PC-3 (cell line): Measurements from ENCODE around the gene KDM3A. TPM values are rescaled to one million over a fixed set of nuclear protein-coding genes. Genes with fewer than 3 reads are reported as not detected.
A peak's percentile ranks its signal among the peaks of the same experiment; 100 is the strongest.

Source experiments
- ATAC-seq: fragments of 200-7000 bp; cut with Tn5 transposase; 2 replicates; pipeline ENCODE4 v1.9.1; 2020; ENCODE audit warnings: mild to moderate bottlenecking, moderate library complexity
- BruUV-seq: library from RNA; stranded (reverse); fragments of 400-500 nt; replicated peaks from 2 replicates; lab custom pipeline; 2021; lab: Mats Ljungman, UMichigan
- CTCF ChIA-PET: fragments of 300-600 bp; sonication (Branson Sonifier 250); formaldehyde crosslinking; loops from one replicate; lab custom pipeline; 2022; ENCODE audit warnings: antibody characterized with exemption; lab: Charles Lee
- POLR2A ChIA-PET: fragments of 300-600 bp; sonication (Branson Sonifier 250); formaldehyde crosslinking; loops from one replicate; lab custom pipeline; 2022; ENCODE audit warnings: antibody characterized with exemption; ENCODE audit not compliant: unreplicated experiment; lab: Charles Lee
- DNase-seq: peaks from one replicate; pipeline ENCODE4 v3.0.0-alpha.2; 2015
- H2AFZ ChIP-seq: fragments of 300-600 bp; sonication (generic); 2 replicates; pipeline ENCODE4 v1.6.0; 2016; ENCODE audit warnings: antibody characterized with exemption, low read length
- H3F3A ChIP-seq: fragments of 300-600 bp; sonication (generic); one replicate; pipeline ENCODE4 v1.6.0; 2017; ENCODE audit warnings: antibody characterized with exemption, low read length, control low read depth, mild to moderate bottlenecking; ENCODE audit not compliant: unreplicated experiment
- H3K27ac ChIP-seq: fragments of 300-600 bp; sonication (generic); 2 replicates; pipeline ENCODE4 v1.5.1; 2016; ENCODE audit warnings: mild to moderate bottlenecking, low read length
- H3K27me3 ChIP-seq: fragments of 300-600 bp; sonication (generic); 2 replicates; pipeline ENCODE4 v1.6.1; 2016; ENCODE audit warnings: low read length, mixed read lengths
- H3K36me3 ChIP-seq: fragments of 300-600 bp; sonication (generic); 2 replicates; pipeline ENCODE4 v1.6.1; 2016; ENCODE audit warnings: low read depth, mixed run types, low read length, mixed read lengths
- H3K4me1 ChIP-seq: fragments of 300-600 bp; sonication (generic); 2 replicates; pipeline ENCODE4 v1.5.1; 2016; ENCODE audit warnings: low read length; ENCODE audit not compliant: insufficient read depth
- H3K4me2 ChIP-seq: fragments of 300-600 bp; sonication (generic); 2 replicates; pipeline ENCODE4 v1.6.0; 2016; ENCODE audit warnings: low read length
- H3K4me3 ChIP-seq: fragments of 300-600 bp; sonication (generic); 2 replicates; pipeline ENCODE4 v1.5.1; 2016; ENCODE audit warnings: mild to moderate bottlenecking, low read length, mixed read lengths
- H3K79me2 ChIP-seq: fragments of 300-600 bp; sonication (generic); 2 replicates; pipeline ENCODE4 v1.6.1; 2017; ENCODE audit warnings: low read length, mixed read lengths
- H3K9ac ChIP-seq: fragments of 300-600 bp; sonication (generic); 2 replicates; pipeline ENCODE4 v1.6.0; 2016; ENCODE audit warnings: mild to moderate bottlenecking, low read length
- H3K9me2 ChIP-seq: fragments of 300-600 bp; sonication (generic); replicated peaks from 2 replicates; pipeline ENCODE4 v1.6.1; 2016; ENCODE audit warnings: mixed run types, low read length, mixed read lengths
- H3K9me3 ChIP-seq: fragments of 300-600 bp; sonication (generic); 2 replicates; pipeline ENCODE4 v1.6.1; 2016; ENCODE audit warnings: low read length, mixed read lengths
- H4K20me1 ChIP-seq: fragments of 300-600 bp; sonication (generic); 2 replicates; pipeline ENCODE4 v1.6.1; 2016; ENCODE audit warnings: low read length, mixed read lengths
- CTCF ChIP-seq: fragments of 300-600 bp; sonication (generic); conservative IDR thresholded peaks from 2 replicates; pipeline ENCODE4 v1.5.1; 2017; ENCODE audit warnings: antibody characterized with exemption, low read depth, mild to moderate bottlenecking, low read length
- EZH2 ChIP-seq: fragments of 300-600 bp; sonication (generic); IDR thresholded peaks from one replicate; pipeline ENCODE4 v1.6.1; 2017; ENCODE audit warnings: antibody characterized with exemption, mild to moderate bottlenecking, low read length; ENCODE audit not compliant: unreplicated experiment
- EZH2phosphoT487 ChIP-seq: fragments of 300-600 bp; sonication (generic); IDR thresholded peaks from 2 replicates; pipeline ENCODE4 v1.6.1; 2018; ENCODE audit warnings: mild to moderate bottlenecking, antibody characterized with exemption, low read length, borderline replicate concordance
- intact Hi-C: fragments of 100-400 bp; cut with micrococcal nuclease; formaldehyde crosslinking; loops from 2 replicates; pipeline ENCODE4 v1.9.0; 2023
- total RNA-seq: library from RNA; depleted of rRNA; stranded (reverse); fragments of >200 nt; gene quantifications from 2 replicates; pipeline ENCODE4 v1.2.3, GENCODE V29; 2014

Gene KDM3A
- total RNA-seq, 1 experiment from 2014 or later, result 32.2 TPM

GRCh38 chr2:86417961-86418360, 23.2 kb upstream of the KDM3A start:
- intact Hi-C loops, result no loop called here
- 0 out of 2 replicates have a peak overlapping the region, but pooled peaks have one; percentile 22 for H2AFZ ChIP-seq
- no peaks in the 10 kb centered on the region for H3K79me2 ChIP-seq
- no peak overlapping the region for H3K9ac ChIP-seq
- no peak overlapping the region for H3K4me2 ChIP-seq
- no TSS peak for BruUV-seq
- TF ChIP-seq EZH2, result no peak
- H4K20me1 ChIP-seq, result no peaks in the 10 kb centered on the region
- H3K4me1 ChIP-seq, result no peaks in the 10 kb centered on the region
- H3K36me3 ChIP-seq, result no peaks in the 10 kb centered on the region
- DNase-seq (peak; percentile 63), ATAC-seq (peak; percentile 58; the same call in 1 of the 2 replicates)
- H3K9me2 ChIP-seq, result no peaks in the 10 kb centered on the region
- no peak overlapping the region for H3K4me3 ChIP-seq
- no peak overlapping the region for H3K27ac ChIP-seq
- H3K9me3 ChIP-seq, result no peaks in the 10 kb centered on the region
- H3F3A ChIP-seq, result no peaks in the 10 kb centered on the region
- ChIA-PET POLR2A (interaction anchor here (0.6 kb wide), 1 partner anchor 17 kb away, joined by 26 read pairs; no protein-coding TSS in a partner anchor), CTCF (no interaction called here)
- H3K27me3 ChIP-seq, result peaks cover 20% of the 10 kb centered on the region

GRCh38 chr2:86420913-86421312, 20.3 kb upstream of the KDM3A start:
- Histone ChIP-seq H3K9me3 (no peaks in the 10 kb centered on the region), H3K27me3 (peaks cover 36% of the 10 kb centered on the region), H3K79me2 (no peaks in the 10 kb centered on the region), H3K4me1 (no peaks in the 10 kb centered on the region), H3K27ac (no peak overlapping the region), H3K4me3 (no peak overlapping the region), H4K20me1 (no peaks in the 10 kb centered on the region), H3K9ac (no peak overlapping the region), H3K36me3 (no peaks in the 10 kb centered on the region), H3K4me2 (no peak overlapping the region), H2AFZ (no peak overlapping the region), H3F3A (no peaks in the 10 kb centered on the region), H3K9me2 (no peaks in the 10 kb centered on the region)
- ChIA-PET POLR2A (no interaction called here), CTCF (no interaction called here)
- BruUV-seq, result no TSS peak
- DNase-seq (no peak), ATAC-seq (no peak)
- intact Hi-C loops, result no loop called here
- TF ChIP-seq EZH2phosphoT487 (no peak), CTCF (no peak), EZH2 (no peak)

- Histone ChIP-seq H3K4me3 (no peak overlapping the region), H3F3A (no peaks in the 10 kb centered on the region), H2AFZ (no peak overlapping the region), H3K9me2 (no peaks in the 10 kb centered on the region), H3K27ac (no peak overlapping the region), H3K4me1 (no peaks in the 10 kb centered on the region), H3K79me2 (no peaks in the 10 kb centered on the region), H3K27me3 (peaks cover 39% of the 10 kb centered on the region), H4K20me1 (no peaks in the 10 kb centered on the region), H3K9me3 (no peaks in the 10 kb centered on the region), H3K36me3 (no peaks in the 10 kb centered on the region), H3K4me2 (no peak overlapping the region), H3K9ac (no peak overlapping the region)
- no TSS peak for BruUV-seq
- intact Hi-C loops, result no loop called here
- ATAC-seq (no peak), DNase-seq (no peak)
- TF ChIP-seq EZH2phosphoT487, result no peak
- TF ChIP-seq EZH2, result no peak
- TF ChIP-seq CTCF, result no peak
- ChIA-PET POLR2A (no interaction called here), CTCF (no interaction called here)
These were observed 14.9 kb upstream of the KDM3A start for GRCh38 chr2:86426271-86426670.
